HG02885 (cell line): Measurements from ENCODE around the gene HS2ST1.
A peak's percentile ranks its signal among the peaks of the same experiment; 100 is the strongest.

Source experiments
- ATAC-seq: cut with Tn5 transposase; IDR thresholded peaks from one replicate; pipeline ENCODE4 v1.9.1; 2021; ENCODE audit warnings: mild to moderate bottlenecking; ENCODE audit not compliant: unreplicated experiment, poor library complexity

Gene HS2ST1

GRCh38 chr1:87100271-87100670, 185.8 kb downstream of the HS2ST1 start:
- no peak for ATAC-seq

DNA sequence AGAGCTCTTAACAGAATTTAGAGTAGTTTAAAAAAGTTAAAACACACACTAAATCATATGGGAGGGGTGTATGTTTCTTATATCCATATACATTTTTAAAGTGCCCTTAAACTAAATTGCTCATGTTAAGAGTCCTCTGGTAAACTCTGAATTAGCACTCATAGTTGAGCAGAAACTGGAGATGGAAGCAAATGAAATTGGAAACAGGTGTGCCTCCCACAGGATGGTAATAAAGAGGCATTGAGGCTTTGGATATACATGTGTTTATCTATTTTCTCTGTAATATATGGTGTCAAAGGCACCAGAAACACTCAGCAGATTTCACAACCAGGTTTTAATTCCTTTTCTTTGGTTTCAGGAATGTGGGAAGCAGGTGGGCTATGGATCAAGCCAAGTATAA, 188.6 kb downstream of the HS2ST1 start:
- ATAC-seq: no peak

- ATAC-seq: no peak
Observed at GRCh38 chr1:87104140-87104539, 189.7 kb downstream of the HS2ST1 start.

DNA sequence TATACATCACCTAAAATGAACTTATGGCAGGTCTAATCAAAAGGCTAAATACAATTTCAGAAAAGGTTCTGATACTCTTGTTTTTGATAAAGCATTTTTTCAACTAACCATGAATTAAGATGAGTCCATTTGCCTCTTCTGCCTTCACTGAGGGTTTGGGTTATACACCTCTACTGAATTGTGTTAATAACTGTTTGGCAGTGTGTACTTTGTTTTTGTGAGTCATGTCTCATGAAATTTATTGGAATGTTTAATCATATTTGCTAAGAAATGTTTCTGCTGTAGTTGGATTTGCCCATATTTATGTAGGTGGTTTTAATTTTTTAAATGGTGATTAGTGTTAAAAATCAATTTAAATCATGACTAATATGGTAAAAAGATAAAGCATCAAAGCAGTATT, 190.5 kb downstream of the HS2ST1 start:
- no peak for ATAC-seq

DNA sequence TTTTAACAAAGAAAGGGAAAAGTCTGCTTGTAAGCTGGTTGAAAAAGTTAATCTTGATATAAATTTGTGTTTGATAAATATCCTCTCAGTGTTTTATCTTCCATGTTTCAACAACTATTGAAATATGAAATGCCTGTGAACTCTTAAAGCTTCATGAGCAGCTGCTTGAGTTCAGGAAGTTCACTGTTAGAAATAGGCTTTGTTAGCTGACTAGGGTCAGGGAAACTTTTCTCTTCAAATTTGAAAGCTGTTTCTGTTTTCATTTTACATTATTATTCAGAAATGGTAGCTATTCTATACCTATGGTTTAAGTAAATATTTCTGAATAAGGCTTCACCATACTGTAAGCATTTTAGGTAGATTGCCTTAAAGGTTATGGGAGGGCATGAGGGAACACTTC, 191.7 kb downstream of the HS2ST1 start:
- ATAC-seq: no peak

- ATAC-seq: no peak
Observed at GRCh38 chr1:87106867-87107266, 192.4 kb downstream of the HS2ST1 start.

GRCh38 chr1:87108228-87108627, 193.8 kb downstream of the HS2ST1 start:
- peak; percentile 38 for ATAC-seq

DNA sequence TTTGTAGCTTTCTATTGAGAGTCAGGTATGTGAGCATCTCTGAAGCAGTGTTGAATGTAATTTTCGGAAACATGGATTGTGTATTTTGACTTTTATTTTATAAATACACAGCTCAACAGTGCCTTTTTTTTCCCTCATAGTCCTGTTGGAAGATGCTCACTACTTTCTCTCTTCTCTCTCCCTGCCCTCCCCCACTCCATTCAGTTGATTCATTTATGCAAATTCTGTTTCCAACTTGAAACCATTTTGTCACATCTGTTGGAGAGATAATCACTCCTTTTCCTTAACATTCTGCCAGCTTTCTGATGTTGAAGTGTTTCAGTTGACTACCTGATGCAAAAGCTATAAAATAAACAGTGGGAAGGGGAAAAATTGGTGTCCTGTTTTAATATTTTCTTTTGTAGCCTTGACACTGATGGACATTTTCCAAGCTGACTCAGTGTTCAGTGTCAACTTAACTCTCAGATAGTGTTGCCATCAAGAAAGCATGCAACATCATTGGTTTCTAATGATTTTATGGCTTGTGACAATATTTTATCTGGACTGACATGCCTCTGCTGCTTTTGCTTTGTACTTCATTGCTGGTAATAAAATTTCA, 194.5 kb downstream of the HS2ST1 start:
- no peak for ATAC-seq

DNA sequence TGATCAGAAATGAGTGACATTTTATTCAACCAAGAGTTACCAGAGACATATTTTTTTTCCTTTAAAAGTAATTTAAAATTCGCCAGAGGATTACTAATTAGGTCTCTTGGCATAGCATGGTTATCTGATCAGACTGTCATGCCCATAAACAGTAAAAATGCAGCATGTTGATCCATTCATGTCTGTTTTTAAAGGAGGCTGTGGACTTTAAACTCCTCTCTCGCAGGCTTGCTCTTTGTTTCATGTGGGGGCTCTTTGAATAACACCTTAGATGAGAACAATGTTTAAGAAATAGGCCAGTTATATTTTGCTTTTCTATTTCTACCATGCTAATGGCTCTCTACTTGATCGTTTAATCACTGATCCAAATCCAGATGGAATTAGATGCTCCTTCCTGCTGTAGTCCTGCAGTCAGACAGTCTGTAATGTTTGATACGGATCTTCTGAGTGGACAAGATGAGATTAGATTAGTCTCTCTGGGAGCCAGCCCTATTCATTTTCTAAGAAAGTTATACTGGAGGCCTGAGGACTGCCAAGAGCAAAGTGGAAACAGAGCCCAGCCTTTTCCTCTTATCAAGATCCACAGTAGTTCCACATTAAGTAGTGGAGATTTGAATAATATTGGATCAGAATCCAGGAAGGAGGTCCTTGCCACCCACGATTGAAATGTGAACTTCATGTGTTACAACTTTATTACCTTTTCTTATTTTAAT, 197.4 kb downstream of the HS2ST1 start:
- ATAC-seq: no peak

- ATAC-seq: no peak
Observed at GRCh38 chr1:87113313-87113712, 198.9 kb downstream of the HS2ST1 start.

- no peak for ATAC-seq
Observed at GRCh38 chr1:87115317-87115890, 201.0 kb downstream of the HS2ST1 start.

DNA sequence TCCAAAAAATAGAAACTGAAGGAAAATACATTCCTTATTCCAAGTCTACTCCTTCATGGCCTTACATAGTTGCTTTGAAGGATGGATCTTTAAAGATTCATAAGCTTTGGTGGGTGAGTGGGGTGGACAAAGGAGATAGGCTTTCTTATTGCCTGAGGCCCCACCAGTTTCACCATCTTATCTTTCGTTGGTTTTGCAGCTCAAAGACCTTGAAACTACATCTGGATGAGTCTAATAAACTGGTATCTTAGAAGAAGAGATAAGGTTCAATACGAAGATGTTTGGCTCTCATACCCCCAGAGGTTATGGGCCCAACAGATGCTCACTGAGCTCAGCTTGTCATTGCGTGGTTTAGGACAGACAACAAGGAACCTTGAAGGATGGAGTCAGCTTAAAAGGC, 201.5 kb downstream of the HS2ST1 start:
- ATAC-seq: no peak

- no peak for ATAC-seq
Observed at GRCh38 chr1:87117761-87118368, 203.4 kb downstream of the HS2ST1 start.

DNA sequence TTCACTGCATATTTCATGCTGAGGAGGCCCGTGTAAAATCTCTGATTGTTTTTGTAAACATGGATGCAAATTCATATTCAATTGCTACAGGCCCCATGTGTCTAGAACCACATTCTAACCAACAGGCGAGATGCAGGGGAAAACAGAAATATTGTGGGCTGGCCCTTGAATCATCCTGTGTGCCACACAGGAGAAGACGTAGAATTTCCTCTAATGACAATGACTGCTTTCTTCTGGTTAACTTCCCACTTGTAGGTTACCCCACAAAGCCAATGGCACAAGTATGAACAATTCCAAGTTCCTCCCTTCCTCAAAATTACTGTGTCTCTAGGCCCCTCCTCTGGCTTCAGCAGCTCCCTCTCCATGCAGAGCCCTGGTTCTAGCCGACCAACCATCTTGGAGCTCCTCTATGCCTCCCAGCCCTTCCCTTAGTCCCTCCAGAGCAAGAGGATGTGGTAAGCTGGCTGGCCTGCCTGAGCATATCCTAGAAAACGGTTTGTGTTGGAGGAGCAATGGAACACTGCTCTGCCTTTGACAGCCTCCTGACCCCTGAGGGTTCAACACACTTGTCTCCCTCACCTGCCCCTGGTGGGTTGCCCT, 205.2 kb downstream of the HS2ST1 start:
- ATAC-seq: no peak

DNA sequence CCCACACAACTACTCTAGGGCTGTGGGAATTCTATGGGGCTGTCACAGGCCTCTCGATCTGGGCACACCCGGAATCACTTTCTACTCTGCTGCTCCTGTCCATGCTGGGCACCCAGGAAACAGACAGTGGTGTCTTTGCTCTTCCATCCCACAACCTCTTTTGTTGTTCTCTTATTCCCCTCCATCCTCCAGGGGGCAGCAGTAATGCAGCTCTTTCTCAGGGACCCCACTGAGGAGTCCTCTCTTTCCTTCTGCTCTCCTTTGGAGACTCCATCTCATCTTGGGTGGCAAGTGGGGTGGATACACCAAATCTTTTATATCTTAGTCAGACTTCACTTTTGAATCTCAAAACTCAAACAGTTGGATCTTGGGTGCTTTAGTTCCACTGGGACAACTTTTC, 206.3 kb downstream of the HS2ST1 start:
- no peak for ATAC-seq

- no peak for ATAC-seq
Observed at GRCh38 chr1:87121711-87122163, 207.3 kb downstream of the HS2ST1 start.

DNA sequence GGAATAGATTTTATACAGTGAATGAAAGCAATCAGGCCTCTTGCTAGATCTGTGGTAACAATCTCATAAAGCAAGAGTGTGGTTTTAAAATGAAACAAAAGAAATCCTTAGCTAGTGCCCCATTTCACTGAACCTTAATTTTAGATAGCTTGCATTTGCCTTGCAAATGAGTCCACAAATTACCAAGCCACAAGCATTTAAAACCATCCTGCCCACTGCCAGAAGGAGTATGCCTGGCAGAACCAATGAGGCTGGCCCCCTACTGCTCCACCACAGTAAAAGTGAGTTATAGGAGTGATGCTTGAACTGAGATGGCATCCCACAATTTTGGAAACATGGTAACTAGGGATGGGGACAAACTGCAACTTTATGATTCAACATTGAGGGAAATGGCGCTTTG, 207.8 kb downstream of the HS2ST1 start:
- ATAC-seq: no peak

- peak; percentile 38 for ATAC-seq
Observed at GRCh38 chr1:87123610-87124009, 209.2 kb downstream of the HS2ST1 start.

- no peak for ATAC-seq
Observed at GRCh38 chr1:87126886-87127505, 212.6 kb downstream of the HS2ST1 start.

GRCh38 chr1:87127581-87127980, 213.1 kb downstream of the HS2ST1 start:
- ATAC-seq: no peak

- ATAC-seq: no peak
Observed at GRCh38 chr1:87129038-87129437, 214.6 kb downstream of the HS2ST1 start.
